Measurements from ENCODE around the gene H2BK1.

DNA sequence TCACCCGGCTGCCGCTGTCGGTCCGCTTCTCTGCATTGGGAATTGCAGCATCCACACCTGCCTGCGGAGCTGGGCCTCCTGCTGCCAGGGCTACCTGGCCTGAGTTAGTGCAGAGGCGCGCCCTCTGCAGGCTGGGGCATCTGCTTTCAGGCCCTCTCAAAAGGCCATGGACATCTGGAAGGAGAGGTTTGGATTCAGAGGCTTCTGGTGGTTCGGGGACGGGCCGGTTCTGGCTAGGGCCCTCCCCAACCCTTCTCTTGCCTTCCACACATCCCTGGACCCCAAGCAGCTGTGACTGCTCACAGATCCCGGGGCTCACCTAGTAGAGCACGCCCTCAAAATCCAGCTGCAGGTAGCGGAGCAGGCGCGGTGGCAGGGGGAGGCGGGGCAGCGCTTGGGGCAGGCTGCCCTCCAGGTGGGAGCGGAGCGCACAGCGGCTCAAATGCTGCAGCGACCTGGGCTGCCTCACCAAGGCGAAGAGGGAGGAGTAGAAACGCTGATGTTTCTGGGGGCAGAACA is 34.4 kb downstream of the H2BK1 start:
- TF ChIP-seq, protein P1, sequence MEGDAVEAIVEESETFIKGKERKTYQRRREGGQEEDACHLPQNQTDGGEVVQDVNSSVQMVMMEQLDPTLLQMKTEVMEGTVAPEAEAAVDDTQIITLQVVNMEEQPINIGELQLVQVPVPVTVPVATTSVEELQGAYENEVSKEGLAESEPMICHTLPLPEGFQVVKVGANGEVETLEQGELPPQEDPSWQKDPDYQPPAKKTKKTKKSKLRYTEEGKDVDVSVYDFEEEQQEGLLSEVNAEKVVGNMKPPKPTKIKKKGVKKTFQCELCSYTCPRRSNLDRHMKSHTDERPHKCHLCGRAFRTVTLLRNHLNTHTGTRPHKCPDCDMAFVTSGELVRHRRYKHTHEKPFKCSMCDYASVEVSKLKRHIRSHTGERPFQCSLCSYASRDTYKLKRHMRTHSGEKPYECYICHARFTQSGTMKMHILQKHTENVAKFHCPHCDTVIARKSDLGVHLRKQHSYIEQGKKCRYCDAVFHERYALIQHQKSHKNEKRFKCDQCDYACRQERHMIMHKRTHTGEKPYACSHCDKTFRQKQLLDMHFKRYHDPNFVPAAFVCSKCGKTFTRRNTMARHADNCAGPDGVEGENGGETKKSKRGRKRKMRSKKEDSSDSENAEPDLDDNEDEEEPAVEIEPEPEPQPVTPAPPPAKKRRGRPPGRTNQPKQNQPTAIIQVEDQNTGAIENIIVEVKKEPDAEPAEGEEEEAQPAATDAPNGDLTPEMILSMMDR (conservative IDR thresholded peaks at IDR 0.05 in 1 of 2, IDR thresholded peaks at IDR 0.05 in 1 of 2; ENCODE audit: low read depth in 1 of 2, low read length in 2 of 2) = no peak
- TF ChIP-seq EZH2 (IDR thresholded peaks at IDR 0.05; ENCODE audit: low read length, missing control alignments) = no peak

All from fibroblast of lung (primary cell).